HEK293 (cell line): ENCODE results near the gene PAGE2B.
"Not testable (repeated sequence)": the region's sequence is repeated elsewhere in the genome, so short reads cannot be mapped to it uniquely, and the experiment has no call there.

ENCODE experiments used
- CTCF ChIA-PET: fragments of 350-600 bp; formaldehyde crosslinking; extraction: SDS; loops from one replicate; lab custom pipeline; 2021; ENCODE audit warnings: antibody characterized with exemption; lab: Yijun Ruan, JAX
- POLR2A ChIA-PET: fragments of 300-600 bp; formaldehyde crosslinking; extraction: SDS; loops from one replicate; lab custom pipeline; 2020; ENCODE audit warnings: antibody characterized with exemption, inconsistent platforms; lab: Yijun Ruan, JAX
- H3K27ac ChIP-seq: fragments of 200-500 bp; sonication (Bioruptor generic); 2 replicates; pipeline ENCODE4 v1.5.1; 2014; ENCODE audit warnings: low read depth, low read length, control low read depth, inconsistent platforms; ENCODE audit errors: extremely low read depth
- H3K36me3 ChIP-seq, 2 experiments: fragments of 200-500 bp in 1 of 2; sonication (Bioruptor generic) in 1 of 2; 1 replicate in 1 of 2; 2 replicates in 1 of 2; pipeline ENCODE4 v1.5.1; 2014 to 2017; ENCODE audit warnings: inconsistent platforms in 2 of 2, low read length in 2 of 2; ENCODE audit not compliant: control insufficient read depth in 2 of 2, insufficient read depth in 1 of 2
- H3K4me1 ChIP-seq: fragments of 200-500 bp; sonication (Bioruptor generic); 2 replicates; pipeline ENCODE4 v1.5.1; 2014; ENCODE audit warnings: mild to moderate bottlenecking, low read length, inconsistent platforms; ENCODE audit not compliant: control insufficient read depth, insufficient read depth
- H3K4me3 ChIP-seq: 2 replicates; pipeline ENCODE4 v1.5.1; 2011; ENCODE audit warnings: low read depth, mild to moderate bottlenecking, control low read depth, low read length, moderate library complexity
- H3K9me3 ChIP-seq: fragments of 200-500 bp; sonication (Bioruptor generic); 2 replicates; pipeline ENCODE4 v1.5.1; 2014; ENCODE audit warnings: low read depth, low read length, inconsistent platforms; ENCODE audit not compliant: control insufficient read depth, insufficient read depth
- CTCF ChIP-seq: fragments of 450-650 bp; formaldehyde crosslinking; IDR thresholded peaks from 2 replicates; pipeline ENCODE4 v1.5.1; 2016; ENCODE audit warnings: missing biosample characterization, missing genetic modification characterization
- GLIS1 ChIP-seq: fragments of 450-650 bp; formaldehyde crosslinking; IDR thresholded peaks from 2 replicates; pipeline ENCODE4 v1.5.1; 2016; ENCODE audit warnings: missing biosample characterization, missing genetic modification characterization
- TRIM28 ChIP-seq: IDR thresholded peaks from 2 replicates; pipeline ENCODE4 v1.6.1; 2011; ENCODE audit warnings: low read length, control low read depth, borderline replicate concordance
- ZNF146 ChIP-seq: fragments of 450-650 bp; formaldehyde crosslinking; IDR thresholded peaks from 2 replicates; pipeline ENCODE4 v1.5.1; 2016; ENCODE audit warnings: missing biosample characterization, missing genetic modification characterization
- ZNF214 ChIP-seq: fragments of 450-650 bp; formaldehyde crosslinking; IDR thresholded peaks from 2 replicates; pipeline ENCODE4 v1.5.1; 2017; ENCODE audit warnings: missing biosample characterization, mild to moderate bottlenecking, missing genetic modification characterization, borderline replicate concordance
- ZNF518A ChIP-seq: fragments of 450-650 bp; formaldehyde crosslinking; conservative IDR thresholded peaks from 2 replicates; pipeline ENCODE4 v1.5.1; 2016; ENCODE audit warnings: low read depth, missing biosample characterization, missing genetic modification characterization
- ZNF621 ChIP-seq: fragments of 450-650 bp; formaldehyde crosslinking; IDR thresholded peaks from 2 replicates; pipeline ENCODE4 v1.5.1; 2017; ENCODE audit warnings: missing biosample characterization, missing genetic modification characterization
- ZNF623 ChIP-seq: fragments of 450-650 bp; formaldehyde crosslinking; IDR thresholded peaks from 2 replicates; pipeline ENCODE4 v1.5.1; 2016; ENCODE audit warnings: missing biosample characterization, missing genetic modification characterization
- ZNF629 ChIP-seq: fragments of 450-650 bp; formaldehyde crosslinking; IDR thresholded peaks from 2 replicates; pipeline ENCODE4 v1.5.1; 2017; ENCODE audit warnings: missing biosample characterization, missing genetic modification characterization
- ZSCAN16 ChIP-seq: fragments of 450-650 bp; formaldehyde crosslinking; IDR thresholded peaks from 2 replicates; pipeline ENCODE4 v1.5.1; 2016; ENCODE audit warnings: missing biosample characterization, missing genetic modification characterization
- TF ChIP-seq, protein P1 (sequence below): fragments of 450-650 bp; formaldehyde crosslinking; IDR thresholded peaks from 2 replicates; pipeline ENCODE4 v1.5.1; 2017; ENCODE audit warnings: missing biosample characterization, missing genetic modification characterization
- TF ChIP-seq, protein P2 (sequence below): sonication (generic); formaldehyde crosslinking; IDR thresholded peaks from 2 replicates; pipeline ENCODE4 v1.8.1; 2022; ENCODE audit warnings: mild to moderate bottlenecking, moderate library complexity, missing genetic modification reagents

PAGE2B gene

DNA sequence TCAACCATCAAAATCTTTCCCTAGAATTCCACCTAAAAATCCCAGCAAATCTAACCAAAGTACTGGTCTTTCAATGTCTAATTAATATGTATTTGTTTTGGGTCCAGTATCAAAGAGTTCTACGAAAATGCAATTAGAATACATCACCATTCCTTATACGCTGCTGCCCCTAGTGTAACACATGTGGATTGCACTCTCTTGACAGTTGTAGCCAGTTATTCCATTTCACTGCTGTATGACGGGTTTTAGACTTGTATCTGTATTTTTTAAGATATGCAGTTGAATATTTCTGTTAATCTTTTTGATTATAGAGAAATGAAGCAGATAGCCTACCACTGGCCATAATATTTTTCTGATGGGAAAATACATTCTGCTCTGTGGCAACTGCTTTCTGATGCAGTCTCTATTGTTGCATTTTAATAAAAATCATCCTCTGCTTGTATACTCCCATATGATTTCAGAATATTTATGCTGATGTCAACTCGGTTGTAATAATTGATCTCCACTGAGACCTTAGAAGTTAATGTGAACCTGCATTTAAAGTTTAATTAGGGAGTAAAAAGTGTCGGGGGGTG lies 17.1 kb upstream of the PAGE2B start:
- H3K36me3 ChIP-seq: no peaks in the 10 kb centered on the region
- TF ChIP-seq CTCF (tag by site-specific recombination) (peak; percentile 30; the same call in 1 of the 2 replicates), ZNF621 (tag by site-specific recombination) (no peak)
- TF ChIP-seq, all 188 proteins: peak for 1
- POLR2A ChIA-PET: no interaction called here
- CTCF ChIA-PET: interaction anchor here (0.7 to 1.3 kb wide), 15 partner anchors 12 to 1745 kb away, joined by 3 to 10 read pairs (median 3); partner anchors contain the start of gene APEX2
- Histone ChIP-seq H3K4me3 (no peak overlapping the region), H3K4me1 (no peaks in the 10 kb centered on the region), H3K27ac (no peak overlapping the region), H3K9me3 (no peaks in the 10 kb centered on the region; the same call in 1 of the 2 replicates)

DNA sequence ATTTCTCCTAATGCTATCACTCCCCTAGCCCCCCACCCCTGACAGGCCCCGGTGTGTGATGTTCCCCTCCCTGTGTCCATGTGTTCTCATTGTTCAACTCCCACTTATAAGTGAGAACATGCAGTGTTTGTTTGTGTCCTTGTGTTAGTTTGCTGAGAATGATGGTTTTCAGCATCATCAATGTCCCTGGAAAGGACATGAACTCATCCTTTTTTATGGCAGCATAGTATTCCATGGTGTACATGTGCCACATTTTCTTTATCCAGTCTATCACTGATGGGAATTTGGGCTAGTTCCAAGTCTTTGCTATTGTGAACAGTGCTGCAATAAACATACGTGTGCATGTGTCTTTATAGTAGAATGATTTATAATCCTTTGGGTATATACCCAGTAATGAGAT lies 7.7 kb upstream of the PAGE2B start:
- CTCF ChIA-PET, H3K9me3 ChIP-seq, POLR2A ChIA-PET, H3K4me3 ChIP-seq, H3K27ac ChIP-seq, H3K4me1 ChIP-seq, H3K36me3 ChIP-seq: not testable (repeated sequence)
- TF ChIP-seq ZNF146 (tag by site-specific recombination): peak; percentile 58

- Histone ChIP-seq H3K4me1 (no peaks in the 10 kb centered on the region), H3K4me3 (no peak overlapping the region), H3K27ac (no peak overlapping the region), H3K36me3 (no peaks in the 10 kb centered on the region), H3K9me3 (no peaks in the 10 kb centered on the region)
- ChIA-PET CTCF (interaction anchor here (0.6 kb wide), 1 partner anchor 21 kb away, joined by 3 read pairs; no protein-coding TSS in a partner anchor), POLR2A (no interaction called here)
- TF ChIP-seq, protein P1, sequence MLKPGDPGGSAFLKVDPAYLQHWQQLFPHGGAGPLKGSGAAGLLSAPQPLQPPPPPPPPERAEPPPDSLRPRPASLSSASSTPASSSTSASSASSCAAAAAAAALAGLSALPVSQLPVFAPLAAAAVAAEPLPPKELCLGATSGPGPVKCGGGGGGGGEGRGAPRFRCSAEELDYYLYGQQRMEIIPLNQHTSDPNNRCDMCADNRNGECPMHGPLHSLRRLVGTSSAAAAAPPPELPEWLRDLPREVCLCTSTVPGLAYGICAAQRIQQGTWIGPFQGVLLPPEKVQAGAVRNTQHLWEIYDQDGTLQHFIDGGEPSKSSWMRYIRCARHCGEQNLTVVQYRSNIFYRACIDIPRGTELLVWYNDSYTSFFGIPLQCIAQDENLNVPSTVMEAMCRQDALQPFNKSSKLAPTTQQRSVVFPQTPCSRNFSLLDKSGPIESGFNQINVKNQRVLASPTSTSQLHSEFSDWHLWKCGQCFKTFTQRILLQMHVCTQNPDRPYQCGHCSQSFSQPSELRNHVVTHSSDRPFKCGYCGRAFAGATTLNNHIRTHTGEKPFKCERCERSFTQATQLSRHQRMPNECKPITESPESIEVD (tag by site-specific recombination): no peak
- TF ChIP-seq TRIM28: no peak
- TF ChIP-seq ZNF518A (tag by site-specific recombination): no peak
Observed at GRCh38 chrX:55072286-55072685, 2.5 kb upstream of the PAGE2B start.

- CTCF ChIA-PET: no interaction called here
Observed at GRCh38 chrX:55088795-55089489, 14.1 kb downstream of the PAGE2B start, which contains the start of gene PAGE2. TSS of gene PAGE2 (plus strand) at chrX:55089018. CDS start at chrX:55090021, 1,003 bp downstream.

More at GRCh38 chrX:55088795-55089489, 14.1 kb downstream of the PAGE2B start, which contains the start of gene PAGE2:
- no peak within 1 kb of the TSS for H3K27ac ChIP-seq
- TF ChIP-seq ZSCAN16 (tag by site-specific recombination): no peak
- no peak for TF ChIP-seq GLIS1
- TF ChIP-seq ZNF214: no peak
- TF ChIP-seq, protein P2, sequence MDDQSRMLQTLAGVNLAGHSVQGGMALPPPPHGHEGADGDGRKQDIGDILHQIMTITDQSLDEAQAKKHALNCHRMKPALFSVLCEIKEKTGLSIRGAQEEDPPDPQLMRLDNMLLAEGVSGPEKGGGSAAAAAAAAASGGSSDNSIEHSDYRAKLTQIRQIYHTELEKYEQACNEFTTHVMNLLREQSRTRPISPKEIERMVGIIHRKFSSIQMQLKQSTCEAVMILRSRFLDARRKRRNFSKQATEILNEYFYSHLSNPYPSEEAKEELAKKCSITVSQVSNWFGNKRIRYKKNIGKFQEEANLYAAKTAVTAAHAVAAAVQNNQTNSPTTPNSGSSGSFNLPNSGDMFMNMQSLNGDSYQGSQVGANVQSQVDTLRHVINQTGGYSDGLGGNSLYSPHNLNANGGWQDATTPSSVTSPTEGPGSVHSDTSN: no peak
- TF ChIP-seq ZNF623 (tag by site-specific recombination): no peak
- TF ChIP-seq ZNF629: no peak
- POLR2A ChIA-PET: no interaction called here
- H3K9me3 ChIP-seq: no peaks in the 10 kb centered on the region
- no peak within 1 kb of the TSS for H3K4me3 ChIP-seq
- H3K4me1 ChIP-seq: no peaks in the 10 kb centered on the region
- no peaks in the 10 kb centered on the region for H3K36me3 ChIP-seq
